Activated gamma-delta T cell treated with anti-CD3 and anti-CD28 coated beads, Interleukin-2, amount 50 U/mL, for 16 hours (primary cell): ENCODE measurements around the gene MAG.
A peak's percentile ranks its signal among the peaks of the same experiment; 100 is the strongest.

ENCODE experiments used
- DNase-seq: peaks from one replicate; pipeline ENCODE4 v3.0.0-alpha.2; 2020; ENCODE audit warnings: low read depth

The MAG gene

DNA sequence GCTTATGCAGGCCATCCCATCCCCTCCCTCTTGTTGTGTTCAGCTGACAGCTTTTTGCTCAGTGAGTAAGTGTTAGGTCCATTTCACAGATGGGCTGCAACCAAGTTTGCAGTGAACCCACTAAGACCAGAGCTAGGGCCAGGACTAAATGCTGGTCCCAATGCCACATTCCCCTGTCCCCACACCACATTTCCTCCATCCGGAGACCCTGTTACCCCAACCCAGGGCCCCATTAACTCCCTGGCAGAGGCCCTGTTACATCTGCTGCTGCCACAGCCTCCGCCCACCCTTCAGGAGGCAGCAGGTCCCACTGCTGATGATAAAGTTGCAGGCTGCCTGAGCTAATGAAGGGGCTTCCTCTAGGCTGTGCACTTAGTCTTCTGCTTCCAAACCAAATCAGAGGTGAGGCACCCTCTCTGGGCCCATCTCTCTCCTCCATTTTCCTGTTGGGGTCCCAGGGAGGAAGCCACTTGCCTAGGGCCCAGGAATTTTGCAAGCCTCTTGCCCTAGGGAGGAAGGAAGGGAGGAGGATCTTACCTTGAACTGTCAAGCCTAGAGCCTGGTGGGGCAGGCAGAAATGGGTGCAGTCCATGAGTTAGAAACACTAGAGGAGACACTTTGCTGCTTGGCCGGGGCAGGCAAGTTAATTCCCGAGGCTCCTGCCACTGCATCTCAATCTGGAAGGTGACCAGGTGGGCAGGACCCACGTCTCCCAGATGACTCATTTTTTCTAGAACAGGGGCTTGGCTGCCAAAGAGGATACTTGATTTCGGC is 26.6 kb upstream of the MAG start:
- DNase-seq = no peak

DNA sequence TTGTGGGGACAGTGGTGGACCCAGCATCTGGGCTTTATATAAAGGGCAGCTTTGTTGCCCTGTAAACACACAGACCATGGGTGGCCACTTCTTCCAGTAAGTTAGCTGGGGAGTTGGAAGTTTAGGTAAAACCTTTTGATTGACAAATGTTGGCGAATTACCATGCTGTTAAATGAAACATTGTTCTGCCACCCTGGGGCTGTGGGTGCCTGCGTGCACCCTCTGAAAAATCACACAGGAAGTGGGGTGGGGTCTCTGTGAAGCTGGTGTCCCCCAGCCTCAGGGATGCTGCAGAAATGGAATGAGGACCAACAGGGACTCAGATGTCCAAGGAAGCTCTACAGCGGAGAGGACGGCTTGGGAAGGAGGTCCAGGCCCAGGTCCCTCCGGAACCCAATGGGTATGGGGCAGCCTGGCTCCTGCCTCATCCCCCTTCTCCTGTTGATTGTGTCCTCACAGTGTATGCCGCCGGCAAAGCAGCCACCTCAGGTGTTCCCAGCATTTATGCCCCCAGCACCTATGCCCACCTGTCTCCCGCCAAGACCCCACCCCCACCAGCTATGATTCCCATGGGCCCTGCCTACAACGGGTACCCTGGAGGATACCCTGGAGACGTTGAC is 26.0 kb upstream of the MAG start:
- DNase-seq = no peak

DNA sequence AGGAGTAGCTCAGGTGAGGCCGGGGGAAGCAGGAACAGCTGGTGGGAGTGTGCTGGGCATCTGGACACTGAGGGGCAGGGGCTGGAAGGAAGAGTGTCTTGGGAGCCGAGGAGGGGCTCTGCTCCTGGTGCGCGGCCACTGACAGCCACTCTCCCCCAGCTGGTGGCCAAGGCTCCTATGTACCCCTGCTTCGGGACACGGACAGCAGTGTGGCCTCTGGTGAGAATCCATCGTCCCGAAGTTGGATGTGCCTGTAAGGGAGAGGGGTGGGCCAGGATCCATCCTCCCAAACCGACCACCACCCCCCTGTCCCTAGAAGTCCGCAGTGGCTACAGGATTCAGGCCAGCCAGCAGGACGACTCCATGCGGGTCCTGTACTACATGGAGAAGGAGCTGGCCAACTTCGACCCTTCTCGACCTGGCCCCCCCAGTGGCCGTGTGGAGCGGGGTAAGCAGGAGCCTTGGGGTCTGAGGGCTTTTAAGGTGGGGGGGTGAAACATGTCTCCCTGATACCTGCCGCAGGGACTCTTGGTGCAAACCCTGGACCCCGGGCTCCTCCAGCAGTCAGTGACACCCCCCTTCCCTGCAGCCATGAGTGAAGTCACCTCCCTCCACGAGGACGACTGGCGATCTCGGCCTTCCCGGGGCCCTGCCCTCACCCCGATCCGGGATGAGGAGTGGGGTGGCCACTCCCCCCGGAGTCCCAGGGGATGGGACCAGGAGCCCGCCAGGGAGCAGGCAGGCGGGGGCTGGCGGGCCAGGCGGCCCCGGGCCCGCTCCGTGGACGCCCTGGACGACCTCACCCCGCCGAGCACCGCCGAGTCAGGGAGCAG is 25.2 kb upstream of the MAG start:
- no peak for DNase-seq

DNA sequence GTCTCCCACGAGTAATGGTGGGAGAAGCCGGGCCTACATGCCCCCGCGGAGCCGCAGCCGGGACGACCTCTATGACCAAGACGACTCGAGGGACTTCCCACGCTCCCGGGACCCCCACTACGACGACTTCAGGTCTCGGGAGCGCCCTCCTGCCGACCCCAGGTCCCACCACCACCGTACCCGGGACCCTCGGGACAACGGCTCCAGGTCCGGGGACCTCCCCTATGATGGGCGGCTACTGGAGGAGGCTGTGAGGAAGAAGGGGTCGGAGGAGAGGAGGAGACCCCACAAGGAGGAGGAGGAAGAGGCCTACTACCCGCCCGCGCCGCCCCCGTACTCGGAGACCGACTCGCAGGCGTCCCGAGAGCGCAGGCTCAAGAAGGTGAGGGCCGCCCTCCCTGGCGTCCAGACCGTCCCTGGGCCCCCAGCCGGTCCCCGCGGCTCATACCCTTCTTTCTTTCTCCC is 24.6 kb upstream of the MAG start:
- no peak for DNase-seq

DNA sequence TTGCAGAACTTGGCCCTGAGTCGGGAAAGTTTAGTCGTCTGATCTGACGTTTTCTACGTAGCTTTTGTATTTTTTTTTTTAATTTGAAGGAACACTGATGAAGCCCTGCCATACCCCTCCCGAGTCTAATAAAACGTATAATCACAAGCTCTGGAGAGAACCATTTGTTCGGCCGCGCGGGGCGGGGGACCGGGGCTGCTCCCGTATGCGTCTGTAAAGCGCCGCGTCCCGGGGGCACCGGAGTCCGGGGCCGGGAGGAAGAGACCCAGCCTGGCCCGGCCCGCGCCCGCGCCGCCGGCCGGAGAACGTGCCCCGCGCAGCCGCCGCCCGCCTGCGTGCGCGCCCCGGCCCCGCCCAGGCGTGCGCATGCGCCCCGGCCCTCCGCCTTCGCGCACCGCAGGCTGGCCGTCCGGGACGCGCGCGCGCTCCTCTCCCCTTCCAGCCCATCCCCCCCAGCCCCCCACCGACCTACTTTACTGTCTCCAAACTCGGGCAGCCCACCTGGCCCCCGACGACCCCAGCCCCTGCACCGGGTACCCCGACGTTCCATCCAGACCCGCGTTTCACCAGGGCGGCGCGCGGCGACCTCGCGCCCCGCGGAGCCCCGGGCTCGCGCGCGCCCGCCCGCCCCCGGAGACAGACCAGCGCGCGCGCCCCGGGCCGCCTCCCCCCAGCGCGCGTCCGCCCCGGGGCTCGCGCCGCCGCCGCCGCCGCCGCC is 24.0 kb upstream of the MAG start:
- DNase-seq = peak; percentile 60

DNA sequence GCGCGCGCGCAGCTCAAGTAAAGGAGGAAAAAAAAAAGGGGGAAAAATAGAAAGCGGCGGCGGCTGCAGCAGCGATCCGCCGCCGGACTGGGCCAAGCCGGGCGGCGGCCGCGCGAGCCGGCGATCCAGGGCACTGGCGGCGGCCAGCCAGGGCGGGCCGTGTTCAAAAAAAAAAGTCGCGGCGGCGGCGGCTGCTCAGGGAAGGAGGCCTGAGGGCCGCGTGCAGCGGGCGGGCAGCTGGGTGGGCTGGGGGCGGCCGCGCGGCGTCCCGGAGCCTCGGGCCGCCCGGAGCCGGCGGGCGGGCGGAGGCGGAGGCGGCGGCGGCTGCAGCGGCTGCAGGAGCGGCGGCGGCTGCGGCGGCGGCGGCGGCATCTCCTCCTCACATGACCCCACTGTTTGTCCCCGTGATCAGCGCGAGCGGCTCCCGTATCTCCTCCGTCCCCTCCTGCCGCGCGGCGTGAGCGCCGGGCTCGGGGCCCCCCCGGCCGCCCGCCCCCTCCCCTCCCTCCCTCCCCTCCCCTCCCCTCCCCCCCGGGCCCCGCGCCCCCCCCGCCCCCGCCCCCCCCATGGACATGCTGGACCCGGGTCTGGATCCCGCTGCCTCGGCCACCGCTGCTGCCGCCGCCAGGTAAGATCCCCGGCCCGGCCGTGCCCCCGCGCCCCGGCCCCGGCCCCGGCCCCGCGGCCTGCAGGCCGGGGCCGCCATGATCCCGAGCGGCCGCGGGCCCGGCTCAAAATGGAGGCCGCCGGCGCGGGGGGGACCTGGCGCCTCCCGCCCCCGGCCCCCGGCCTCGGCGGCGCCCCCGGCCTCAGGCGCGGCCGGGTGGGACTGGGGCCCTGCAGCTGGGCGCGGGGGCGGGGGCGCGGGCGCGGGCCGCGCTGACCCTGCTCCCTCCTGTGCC is 23.2 kb upstream of the MAG start, which contains the start of gene USF2:
Gene USF2, plus strand, starts transcription at position 427 of the 902 bp plus-strand sequence. Its CDS starts 140 bp downstream, at position 567.
- no peak for DNase-seq

DNA sequence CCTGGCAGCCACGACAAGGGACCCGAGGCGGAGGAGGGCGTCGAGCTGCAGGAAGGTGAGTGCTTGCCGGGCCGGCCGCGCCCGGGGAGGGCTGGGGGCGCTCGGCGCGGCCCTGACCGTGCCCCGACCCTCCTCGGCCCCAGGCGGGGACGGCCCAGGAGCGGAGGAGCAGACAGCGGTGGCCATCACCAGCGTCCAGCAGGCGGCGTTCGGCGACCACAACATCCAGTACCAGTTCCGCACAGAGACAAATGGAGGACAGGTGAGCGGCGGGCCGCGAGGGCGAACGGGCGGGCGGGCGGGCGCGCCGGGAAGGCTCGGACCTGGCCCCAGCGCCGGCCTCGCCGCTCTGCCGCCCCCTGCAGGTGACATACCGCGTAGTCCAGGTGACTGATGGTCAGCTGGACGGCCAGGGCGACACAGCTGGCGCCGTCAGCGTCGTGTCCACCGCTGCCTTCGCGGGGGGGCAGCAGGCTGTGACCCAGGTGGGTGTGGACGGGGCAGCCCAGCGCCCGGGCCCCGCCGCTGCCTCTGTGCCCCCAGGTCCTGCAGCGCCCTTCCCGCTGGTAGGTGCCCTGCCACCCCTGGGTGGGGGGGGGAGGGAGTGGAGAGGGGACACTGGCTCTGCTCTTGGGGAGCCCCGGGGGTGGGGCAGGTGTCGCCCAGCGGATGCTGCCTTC is 22.4 kb upstream of the MAG start:
- DNase-seq = peak; percentile 66

DNA sequence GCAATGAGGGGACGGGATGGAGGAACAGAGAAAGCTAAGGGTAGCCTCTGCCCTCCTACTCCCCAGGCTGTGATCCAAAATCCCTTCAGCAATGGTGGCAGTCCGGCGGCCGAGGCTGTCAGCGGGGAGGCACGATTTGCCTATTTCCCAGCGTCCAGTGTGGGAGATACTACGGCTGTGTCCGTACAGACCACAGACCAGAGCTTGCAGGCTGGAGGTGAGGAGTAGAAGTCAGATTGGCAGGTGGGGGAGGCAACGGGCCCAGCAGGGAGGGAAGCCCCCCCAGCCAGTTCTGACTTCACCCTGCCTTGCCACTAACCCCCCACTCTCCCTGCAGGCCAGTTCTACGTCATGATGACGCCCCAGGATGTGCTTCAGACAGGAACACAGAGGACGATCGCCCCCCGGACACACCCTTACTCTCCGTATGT is 21.6 kb upstream of the MAG start:
- DNase-seq = no peak

DNA sequence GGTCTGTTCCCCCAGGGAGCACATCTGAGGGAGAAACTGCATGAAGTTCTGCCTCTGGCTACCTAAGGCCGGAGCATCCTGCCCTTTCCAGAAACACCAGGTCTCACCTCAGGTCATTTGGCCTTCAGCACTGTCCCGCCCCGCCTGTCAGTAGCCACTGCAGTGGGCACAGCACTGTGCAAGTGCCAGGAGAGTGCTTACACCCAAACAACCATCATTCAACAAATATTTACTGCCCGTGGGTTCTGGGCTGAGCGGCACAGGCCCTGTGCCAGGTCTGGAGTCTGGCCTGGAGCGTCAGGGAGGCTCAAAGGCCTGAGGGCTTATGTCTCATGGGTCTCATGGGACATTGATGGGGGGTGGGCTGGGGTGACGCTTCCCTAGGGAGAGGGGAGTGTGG is 20.4 kb upstream of the MAG start:
- no peak for DNase-seq

DNA sequence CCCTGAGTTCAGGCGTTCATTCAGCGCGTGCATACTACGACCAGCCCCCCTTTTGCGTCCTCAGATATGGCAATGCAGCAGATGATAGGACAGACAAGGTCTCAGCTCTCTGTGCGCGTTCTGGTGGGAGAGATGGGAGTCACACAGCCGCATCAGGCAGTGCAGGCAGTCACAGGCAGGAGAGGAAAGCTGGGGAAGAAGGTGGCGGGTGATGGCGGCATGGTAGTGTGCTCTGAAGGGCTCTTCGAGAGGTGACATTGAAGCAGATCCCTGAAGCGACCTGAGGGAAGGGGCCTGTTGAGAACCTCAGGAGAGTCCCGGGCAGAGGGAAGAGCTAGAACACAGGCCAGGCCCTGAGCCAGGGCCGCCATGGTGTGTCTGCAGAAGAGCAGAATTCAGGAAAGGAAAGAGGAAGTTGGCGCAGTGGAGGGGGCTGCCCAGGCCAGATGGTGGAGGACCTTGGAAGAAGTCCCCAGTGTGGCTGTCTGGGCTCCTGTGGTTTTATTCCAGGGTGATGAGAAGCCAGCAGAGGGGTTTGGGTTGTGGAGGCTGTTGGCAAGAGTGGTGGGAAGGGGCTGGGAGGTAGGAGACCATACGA is 19.7 kb upstream of the MAG start:
- DNase-seq = no peak

DNA sequence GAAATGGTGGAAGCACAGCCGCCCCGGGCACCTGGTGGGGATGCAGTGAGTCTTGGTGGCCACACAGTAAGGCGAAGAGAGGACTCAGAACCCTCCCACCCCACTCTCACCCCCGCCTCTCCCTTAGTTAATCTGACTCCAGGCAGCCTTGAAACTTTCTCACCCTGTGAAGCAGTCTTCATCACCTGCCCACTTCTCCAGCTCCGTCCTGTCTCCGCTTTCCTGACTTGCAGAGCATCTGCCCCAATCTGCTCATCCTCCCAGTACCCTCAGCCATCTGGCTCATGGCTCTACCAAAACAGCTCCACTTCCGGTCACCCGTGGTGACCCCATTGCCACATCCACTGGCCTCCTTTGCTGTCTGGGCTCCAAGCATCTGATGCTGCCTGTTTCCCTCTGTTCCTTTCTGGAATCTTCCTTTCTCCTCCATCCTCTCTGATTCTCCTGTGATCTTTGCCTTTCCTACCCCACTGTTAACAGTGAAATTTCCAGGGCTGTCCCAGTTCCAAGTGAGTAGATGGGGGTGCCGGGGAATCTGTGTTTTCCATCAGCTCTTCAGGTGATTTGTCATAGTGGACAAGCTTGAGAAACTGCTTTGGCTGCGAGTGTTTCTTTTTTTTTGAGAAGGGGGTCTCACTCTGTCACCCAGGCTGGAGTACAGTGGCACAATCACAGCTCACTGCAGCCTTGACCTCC is 18.9 kb upstream of the MAG start:
- DNase-seq = no peak

DNA sequence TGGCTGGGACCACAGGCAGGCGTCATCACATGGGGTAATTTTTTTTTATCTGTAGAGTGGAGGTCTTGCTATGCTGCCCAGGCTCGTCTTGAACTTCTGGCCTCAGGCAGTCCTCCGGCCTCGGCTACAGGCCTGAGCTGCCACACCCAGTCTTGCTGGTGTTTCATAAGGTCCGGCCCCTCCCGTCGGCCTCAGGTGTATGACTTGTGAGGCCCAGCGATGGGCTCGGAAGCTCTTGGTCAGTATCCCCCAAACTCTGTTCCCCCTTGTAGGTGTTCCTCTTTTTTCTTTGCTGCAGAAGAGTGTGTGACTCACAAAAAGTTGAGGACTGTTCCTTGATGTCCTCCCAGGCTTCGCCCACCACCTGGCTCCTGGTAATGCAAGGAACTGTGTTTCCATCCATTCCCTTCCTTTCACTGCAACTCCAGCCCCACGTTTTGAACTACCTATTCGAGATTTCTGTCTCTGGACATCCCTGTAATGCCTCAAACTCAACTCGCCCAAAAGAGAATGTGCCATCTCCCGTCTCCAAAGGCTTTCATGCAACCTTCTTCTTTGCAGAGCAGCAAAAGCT is 18.2 kb upstream of the MAG start:
- DNase-seq = no peak

DNA sequence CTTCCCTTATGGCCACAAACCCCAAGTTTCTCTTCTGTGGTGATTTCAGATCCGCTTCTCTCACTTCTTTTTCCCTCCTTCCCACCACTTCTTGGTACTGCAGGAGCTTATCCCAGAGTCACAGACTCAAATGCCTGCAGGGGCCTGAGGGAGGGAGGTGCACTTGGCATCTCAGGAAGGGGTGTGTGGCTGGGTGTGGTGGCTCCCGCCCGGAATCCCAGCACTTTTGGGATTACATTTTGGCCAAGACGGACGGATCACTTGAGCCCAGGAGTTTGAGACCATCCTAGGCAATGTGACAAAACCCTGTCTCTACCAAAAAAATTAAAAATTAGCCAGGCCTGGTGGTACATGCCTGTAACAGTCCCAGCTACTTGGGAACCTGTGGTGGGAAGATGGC is 17.6 kb upstream of the MAG start:
- DNase-seq = no peak

DNA sequence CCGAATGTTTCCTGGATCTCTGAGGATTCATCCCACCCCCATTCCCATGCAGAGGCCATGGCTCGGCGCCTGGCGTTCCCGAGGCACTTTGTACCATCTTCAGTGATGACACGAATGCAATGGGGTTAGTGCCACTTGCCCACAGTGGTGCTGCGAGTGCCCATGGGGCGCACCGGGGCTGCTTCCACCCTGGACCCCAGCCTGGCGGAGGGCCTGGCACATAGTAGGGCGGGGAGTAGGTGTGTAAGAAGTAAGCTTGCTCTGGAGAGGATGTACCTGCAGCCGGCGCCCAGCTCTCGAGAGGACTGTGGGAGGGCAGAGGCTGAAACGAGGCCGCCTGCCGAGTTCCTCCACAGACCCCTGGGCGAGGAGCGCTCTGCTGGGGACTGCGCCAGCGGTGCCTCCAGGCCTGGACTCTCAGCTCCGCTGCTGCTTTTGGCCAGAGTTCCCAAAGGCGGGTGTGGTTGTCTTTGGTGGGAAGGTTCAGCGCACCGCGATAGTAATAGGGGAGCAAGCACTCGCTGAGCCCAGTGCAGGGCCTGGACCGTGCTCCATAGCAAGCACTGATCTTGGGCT is 15.2 kb upstream of the MAG start:
- DNase-seq = no peak

DNA sequence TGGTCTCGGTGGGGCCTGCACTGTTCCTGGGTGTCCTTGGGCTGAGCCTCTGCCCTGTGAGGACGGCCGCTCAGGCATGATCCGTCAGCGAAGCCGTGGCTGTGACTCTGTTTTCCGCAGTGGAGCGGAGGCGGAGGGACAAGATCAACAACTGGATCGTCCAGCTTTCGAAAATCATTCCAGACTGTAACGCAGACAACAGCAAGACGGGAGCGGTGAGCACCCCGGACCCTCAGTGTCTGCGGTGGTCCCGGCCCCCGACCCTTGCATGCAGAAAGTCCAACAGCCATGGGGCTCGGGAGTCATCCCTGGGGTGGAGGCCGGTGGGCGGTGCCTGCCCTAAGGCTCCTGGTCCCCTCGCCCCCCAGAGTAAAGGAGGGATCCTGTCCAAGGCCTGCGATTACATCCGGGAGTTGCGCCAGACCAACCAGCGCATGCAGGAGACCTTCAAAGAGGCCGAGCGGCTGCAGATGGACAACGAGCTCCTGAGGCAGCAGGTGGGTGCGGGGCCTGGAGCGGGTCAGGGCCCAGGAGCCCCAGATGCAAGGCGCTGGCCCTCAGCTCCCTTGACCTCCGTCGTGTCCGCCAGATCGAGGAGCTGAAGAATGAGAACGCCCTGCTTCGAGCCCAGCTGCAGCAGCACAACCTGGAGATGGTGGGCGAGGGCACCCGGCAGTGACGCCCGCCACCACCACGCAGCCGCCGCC is 13.2 kb upstream of the MAG start:
- no peak for DNase-seq

DNA sequence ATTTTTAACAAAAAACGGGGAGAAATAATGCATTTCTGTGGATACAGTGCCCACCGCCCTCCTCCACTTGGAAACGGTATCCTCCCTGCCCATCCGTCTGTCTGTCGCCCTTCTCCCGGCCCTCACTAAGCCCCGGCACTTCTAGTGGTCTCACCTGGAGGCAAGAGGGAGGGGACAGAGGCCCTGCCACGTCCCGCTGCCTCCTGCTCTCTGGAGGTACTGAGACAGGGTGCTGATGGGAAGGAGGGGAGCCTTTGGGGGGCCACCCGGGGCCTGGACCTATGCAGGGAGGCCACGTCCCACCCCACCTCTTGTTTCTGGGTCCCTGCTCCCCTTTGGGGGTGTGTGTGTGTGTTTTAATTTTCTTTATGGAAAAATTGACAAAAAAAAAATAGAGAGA is 12.6 kb upstream of the MAG start:
- DNase-seq = no peak

DNA sequence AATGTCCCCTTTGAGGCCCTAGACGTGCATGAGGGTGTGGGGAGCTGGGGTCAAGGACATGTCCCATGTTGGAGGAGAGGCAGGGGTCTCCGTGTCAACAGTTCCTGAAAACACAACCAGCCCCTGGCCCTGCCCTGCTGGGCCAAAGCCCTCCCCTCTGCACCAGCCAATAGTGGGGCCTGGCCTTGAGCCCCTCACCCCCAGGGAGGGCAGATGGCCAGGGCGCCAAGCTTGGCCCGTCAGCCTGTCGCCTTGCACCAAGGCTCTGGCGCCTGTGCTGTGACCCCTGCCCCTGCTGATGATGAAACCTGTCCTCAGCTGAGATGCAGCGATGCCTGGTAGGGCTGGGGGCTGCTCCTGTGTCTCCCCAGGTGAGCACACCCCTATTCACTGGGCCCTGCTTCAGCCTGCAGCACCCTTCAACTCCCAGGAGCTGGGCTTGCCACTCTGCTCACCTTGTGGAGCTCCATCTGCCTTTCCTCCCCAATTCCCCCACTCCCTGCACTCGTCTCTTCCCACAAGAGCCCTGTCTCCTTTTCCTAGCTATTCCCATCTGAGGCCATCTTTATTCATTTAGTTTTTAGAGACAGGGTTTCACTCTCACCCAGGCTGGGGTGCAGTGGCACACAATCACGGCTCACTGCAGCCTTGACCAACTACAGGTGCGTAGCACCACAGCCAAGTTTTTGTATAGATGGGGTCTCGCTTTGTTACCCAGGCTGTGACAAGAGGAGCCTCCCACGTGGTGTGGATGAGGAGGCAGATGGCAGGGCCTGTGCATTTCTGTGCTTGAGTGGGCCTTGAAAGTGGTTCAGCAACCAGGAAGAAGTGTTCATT is 11.8 kb upstream of the MAG start:
- DNase-seq = no peak
